ENCODE results near the gene DNHD1. TPM values are rescaled to one million over a fixed set of nuclear protein-coding genes. Genes with fewer than 3 reads are reported as not detected.

Gene DNHD1
- total RNA-seq, 1 donor from 2014 or later, result 9.3 TPM

- H3K27ac Mint-ChIP-seq (ENCODE audit: unreplicated experiment), result no peak overlapping the region
- H3K9me3 Mint-ChIP-seq (ENCODE audit: unreplicated experiment), result peaks cover 2% of the 10 kb centered on the region
- H3K4me1 Mint-ChIP-seq (ENCODE audit: low read depth, unreplicated experiment), result no peaks in the 10 kb centered on the region
- H3K36me3 Mint-ChIP-seq (ENCODE audit: unreplicated experiment), result no peaks in the 10 kb centered on the region
- DNase-seq, result no peak
- H3K27me3 Mint-ChIP-seq (ENCODE audit: unreplicated experiment), result peaks cover 3% of the 10 kb centered on the region
- TF ChIP-seq CTCF (IDR thresholded peaks at IDR 0.05; ENCODE audit: partially characterized antibody, unreplicated experiment), result no peak
- H3K4me3 Mint-ChIP-seq (ENCODE audit: unreplicated experiment), result no peak overlapping the region
Measured at GRCh38 chr11:6557761-6558674, 60.9 kb downstream of the DNHD1 start.

DNA sequence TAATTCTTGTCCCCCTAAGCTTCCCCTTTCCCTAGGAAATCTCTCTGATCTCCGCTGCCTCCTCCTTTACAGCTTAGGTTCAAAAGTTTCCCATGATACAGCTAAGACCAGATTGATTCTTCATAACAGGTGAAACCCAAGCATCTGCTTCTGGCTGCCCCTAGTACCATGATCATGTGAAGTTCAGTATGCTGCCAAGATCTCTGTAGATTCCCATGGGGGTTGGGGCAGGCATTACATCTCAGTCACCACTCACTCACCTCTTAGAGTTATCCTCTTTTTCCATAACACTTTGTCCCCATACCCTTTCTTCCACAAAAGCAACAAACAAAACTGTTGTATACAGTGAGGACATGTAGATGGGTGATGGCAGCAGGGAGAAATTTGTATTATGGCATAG lies 62.3 kb downstream of the DNHD1 start:
- TF ChIP-seq CTCF (IDR thresholded peaks at IDR 0.05; ENCODE audit: partially characterized antibody, unreplicated experiment), result no peak
- H3K36me3 Mint-ChIP-seq (ENCODE audit: unreplicated experiment), result no peaks in the 10 kb centered on the region
- no peak for DNase-seq
- H3K4me3 Mint-ChIP-seq (ENCODE audit: unreplicated experiment), result no peak overlapping the region
- H3K9me3 Mint-ChIP-seq (ENCODE audit: unreplicated experiment), result peaks cover 2% of the 10 kb centered on the region
- H3K4me1 Mint-ChIP-seq (ENCODE audit: low read depth, unreplicated experiment), result no peaks in the 10 kb centered on the region
- no peak overlapping the region for H3K27ac Mint-ChIP-seq (ENCODE audit: unreplicated experiment)
- peaks cover 3% of the 10 kb centered on the region for H3K27me3 Mint-ChIP-seq (ENCODE audit: unreplicated experiment)

DNA sequence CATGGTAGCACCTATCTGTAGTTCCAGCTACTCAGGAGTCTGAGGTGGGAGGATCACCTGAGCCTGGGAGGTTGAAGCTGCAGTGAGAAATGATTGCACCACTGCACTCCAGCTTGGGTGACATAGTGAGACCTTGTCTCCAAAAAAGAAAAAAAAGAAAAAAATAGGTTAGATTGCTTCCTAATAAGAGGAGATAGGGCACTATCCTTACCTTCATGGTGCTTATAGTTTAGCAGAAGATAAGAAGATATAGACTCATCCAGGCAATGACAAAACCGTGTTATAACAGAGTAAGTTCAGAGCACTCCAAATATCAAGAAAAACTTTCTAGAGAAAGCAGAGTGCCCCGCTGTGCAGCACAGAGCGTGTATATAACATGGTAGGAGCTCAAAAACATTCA lies 64.2 kb downstream of the DNHD1 start:
- H3K27ac Mint-ChIP-seq (ENCODE audit: unreplicated experiment), result no peak overlapping the region

GRCh38 chr11:6563121-6563619 lies 66.1 kb downstream of the DNHD1 start:
- no peak overlapping the region for H3K27ac Mint-ChIP-seq (ENCODE audit: unreplicated experiment)
- H3K36me3 Mint-ChIP-seq (ENCODE audit: unreplicated experiment), result no peaks in the 10 kb centered on the region
- H3K4me3 Mint-ChIP-seq (ENCODE audit: unreplicated experiment), result no peak overlapping the region
- H3K4me1 Mint-ChIP-seq (ENCODE audit: low read depth, unreplicated experiment), result no peaks in the 10 kb centered on the region
- H3K27me3 Mint-ChIP-seq (ENCODE audit: unreplicated experiment), result peaks cover 7% of the 10 kb centered on the region
- DNase-seq, result no peak
- peaks cover 1% of the 10 kb centered on the region for H3K9me3 Mint-ChIP-seq (ENCODE audit: unreplicated experiment)
- no peak for TF ChIP-seq CTCF (IDR thresholded peaks at IDR 0.05; ENCODE audit: partially characterized antibody, unreplicated experiment)

More for the DNA sequence above, 64.2 kb downstream of the DNHD1 start:
- no peak for TF ChIP-seq CTCF (IDR thresholded peaks at IDR 0.05; ENCODE audit: partially characterized antibody, unreplicated experiment)
- Mint-ChIP-seq H3K9me3 (ENCODE audit: unreplicated experiment) (peaks cover 1% of the 10 kb centered on the region), H3K27me3 (ENCODE audit: unreplicated experiment) (peaks cover 7% of the 10 kb centered on the region), H3K4me3 (ENCODE audit: unreplicated experiment) (no peak overlapping the region), H3K36me3 (ENCODE audit: unreplicated experiment) (no peaks in the 10 kb centered on the region), H3K4me1 (ENCODE audit: low read depth, unreplicated experiment) (no peaks in the 10 kb centered on the region)
- no peak for DNase-seq

DNA sequence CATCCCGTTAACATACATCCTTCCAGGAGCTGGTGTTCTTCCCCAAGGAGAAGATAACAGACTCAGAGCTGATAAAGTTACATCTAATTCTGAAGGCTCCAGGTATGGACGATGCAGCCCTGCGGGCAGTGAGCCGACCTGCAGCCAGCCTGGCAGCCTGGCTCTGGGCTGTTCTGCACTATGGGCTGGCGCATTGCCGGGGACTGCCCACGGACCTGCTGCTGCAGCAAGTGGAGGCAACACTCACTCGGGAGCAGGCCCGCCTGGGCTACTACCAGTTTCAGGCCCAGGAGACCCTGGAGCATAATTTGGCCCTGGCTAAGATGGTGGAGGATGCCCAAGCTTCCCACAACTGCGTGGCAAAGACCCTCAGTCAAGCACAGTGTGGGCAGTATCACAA lies 66.6 kb downstream of the DNHD1 start:
- no peaks in the 10 kb centered on the region for H3K4me1 Mint-ChIP-seq (ENCODE audit: low read depth, unreplicated experiment)
- H3K4me3 Mint-ChIP-seq (ENCODE audit: unreplicated experiment), result no peak overlapping the region
- peaks cover 8% of the 10 kb centered on the region for H3K27me3 Mint-ChIP-seq (ENCODE audit: unreplicated experiment)
- peaks cover 1% of the 10 kb centered on the region for H3K9me3 Mint-ChIP-seq (ENCODE audit: unreplicated experiment)
- H3K27ac Mint-ChIP-seq (ENCODE audit: unreplicated experiment), result no peak overlapping the region
- no peak for TF ChIP-seq CTCF (IDR thresholded peaks at IDR 0.05; ENCODE audit: partially characterized antibody, unreplicated experiment)
- DNase-seq, result no peak
- H3K36me3 Mint-ChIP-seq (ENCODE audit: unreplicated experiment), result no peaks in the 10 kb centered on the region
